Measurements from ENCODE around the gene IL17RA.

Gene IL17RA

GRCh38 chr22:17113600-17113999, 28.8 kb downstream of the IL17RA start:
- TF ChIP-seq POLR2AphosphoS5 (IDR thresholded peaks at IDR 0.05; ENCODE audit: low read depth, low read length): no peak
- no peak for TF ChIP-seq TAF1 (IDR thresholded peaks at IDR 0.05; ENCODE audit: borderline replicate concordance, insufficient read depth, low read length)
- no peak for TF ChIP-seq REST (IDR thresholded peaks at IDR 0.05; ENCODE audit: insufficient read depth in 1 of 2, low read depth in 2 of 2, low read length in 2 of 2)
- no peak for TF ChIP-seq SIN3A (IDR thresholded peaks at IDR 0.05; ENCODE audit: borderline replicate concordance, insufficient read depth, low read length)
- no peak for TF ChIP-seq FOXP2 (optimal IDR thresholded peaks at IDR 0.05; ENCODE audit: borderline replicate concordance, extremely low read depth, extremely low read length, insufficient read depth)

- TF ChIP-seq FOXP2 (optimal IDR thresholded peaks at IDR 0.05; ENCODE audit: borderline replicate concordance, extremely low read depth, extremely low read length, insufficient read depth) (no peak), TAF1 (IDR thresholded peaks at IDR 0.05; ENCODE audit: borderline replicate concordance, insufficient read depth, low read length) (no peak), SIN3A (IDR thresholded peaks at IDR 0.05; ENCODE audit: borderline replicate concordance, insufficient read depth, low read length) (no peak), REST (IDR thresholded peaks at IDR 0.05; ENCODE audit: insufficient read depth in 1 of 2, low read depth in 2 of 2, low read length in 2 of 2) (no peak), POLR2AphosphoS5 (IDR thresholded peaks at IDR 0.05; ENCODE audit: low read depth, low read length) (no peak)
Measured at GRCh38 chr22:17114173-17114897, 29.5 kb downstream of the IL17RA start.

- TF ChIP-seq TAF1 (IDR thresholded peaks at IDR 0.05; ENCODE audit: borderline replicate concordance, insufficient read depth, low read length): no peak
- TF ChIP-seq POLR2AphosphoS5 (IDR thresholded peaks at IDR 0.05; ENCODE audit: low read depth, low read length): no peak
- no peak for TF ChIP-seq REST (IDR thresholded peaks at IDR 0.05; ENCODE audit: insufficient read depth in 1 of 2, low read depth in 2 of 2, low read length in 2 of 2)
- TF ChIP-seq SIN3A (IDR thresholded peaks at IDR 0.05; ENCODE audit: borderline replicate concordance, insufficient read depth, low read length): no peak
Measured at GRCh38 chr22:17114898-17115235, 30.1 kb downstream of the IL17RA start.

GRCh38 chr22:17115236-17115635, 30.4 kb downstream of the IL17RA start:
- TF ChIP-seq FOXP2 (optimal IDR thresholded peaks at IDR 0.05; ENCODE audit: borderline replicate concordance, extremely low read depth, extremely low read length, insufficient read depth): no peak
- no peak for TF ChIP-seq POLR2AphosphoS5 (IDR thresholded peaks at IDR 0.05; ENCODE audit: low read depth, low read length)
- TF ChIP-seq REST (IDR thresholded peaks at IDR 0.05; ENCODE audit: insufficient read depth in 1 of 2, low read depth in 2 of 2, low read length in 2 of 2): no peak
- no peak for TF ChIP-seq SIN3A (IDR thresholded peaks at IDR 0.05; ENCODE audit: borderline replicate concordance, insufficient read depth, low read length)
- TF ChIP-seq TAF1 (IDR thresholded peaks at IDR 0.05; ENCODE audit: borderline replicate concordance, insufficient read depth, low read length): no peak
